Measurements from ENCODE around the gene GON4L. TPM values are rescaled to one million over a fixed set of nuclear protein-coding genes. Genes with fewer than 3 reads are reported as not detected.

Gene GON4L
- total and polyA plus RNA-seq, 2 of the 4 experiments (the other 2 are of a cell fraction) = 21.2 to 30.3 TPM

GRCh38 chr1:155872527-155872926 is 15.5 kb upstream of the GON4L start:
- no peak overlapping the region for H2BK120ac ChIP-seq (ENCODE audit: low read depth, low read length)
- H4K8ac ChIP-seq (ENCODE audit: low read depth in 2 of 2, low read length in 2 of 2) = no peak overlapping the region
- H3K4ac ChIP-seq (ENCODE audit: low read depth, low read length) = no peak overlapping the region
- H3K27ac ChIP-seq (ENCODE audit: insufficient read depth, low read length) = no peak overlapping the region
- intact Hi-C loops (cut with micrococcal nuclease) (no loop called here), dilution Hi-C loops (cut with HindIII; ENCODE audit: low sequenced_read_pairs, unreplicated experiment) (no loop called here), in situ Hi-C loops (cut with MboI; ENCODE audit: low sequenced_read_pairs) (no loop called here)
- H2AFZ ChIP-seq (replicated peaks; ENCODE audit: low read length, poor library complexity) = no peak overlapping the region
- H3K14ac ChIP-seq (replicated peaks; ENCODE audit: low read depth, low read length) = no peak overlapping the region
- no peak overlapping the region for H3K4me2 ChIP-seq (ENCODE audit: low read depth, low read length)
- no peaks in the 10 kb centered on the region for H3K27me3 ChIP-seq (ENCODE audit: control insufficient read depth, insufficient read depth, low read length)
- H3K23ac ChIP-seq (ENCODE audit: low read depth, low read length) = no peak overlapping the region
- TF ChIP-seq RAD21 (IDR thresholded peaks at IDR 0.05; ENCODE audit: low read length) = no peak
- no peak for TF ChIP-seq CEBPB (IDR thresholded peaks at IDR 0.05; ENCODE audit: low read depth, low read length)
- TF ChIP-seq RFX5 (IDR thresholded peaks at IDR 0.05; ENCODE audit: low read depth, low read length) = no peak
- no peak for TF ChIP-seq ELK1 (IDR thresholded peaks at IDR 0.05; ENCODE audit: borderline replicate concordance, low read depth, low read length)
- TF ChIP-seq MAFK (IDR thresholded peaks at IDR 0.05; ENCODE audit: low read depth, low read length) = no peak
- TF ChIP-seq MXI1 (IDR thresholded peaks at IDR 0.05; ENCODE audit: borderline replicate concordance, low read depth, low read length) = no peak
- no peak for TF ChIP-seq CTCF (conservative IDR thresholded peaks at IDR 0.05; ENCODE audit: low read depth, low read length)
- TF ChIP-seq SMC3 (IDR thresholded peaks at IDR 0.05; ENCODE audit: low read depth, low read length) = no peak
- no peak for TF ChIP-seq MAZ (IDR thresholded peaks at IDR 0.05; ENCODE audit: borderline replicate concordance, low read depth, low read length)
- no peak for TF ChIP-seq USF2 (IDR thresholded peaks at IDR 0.05; ENCODE audit: low read depth, low read length)
- TF ChIP-seq BHLHE40 (IDR thresholded peaks at IDR 0.05; ENCODE audit: low read depth, low read length) = no peak
- no peak for TF ChIP-seq POLR2A (IDR thresholded peaks at IDR 0.05; ENCODE audit: low read depth, low read length)
- no peak for TF ChIP-seq NFE2L2 (IDR thresholded peaks at IDR 0.05; ENCODE audit: low read depth, low read length)
- TF ChIP-seq FOS (IDR thresholded peaks at IDR 0.05; ENCODE audit: low read depth, low read length) = no peak
- TF ChIP-seq RCOR1 (IDR thresholded peaks at IDR 0.05; ENCODE audit: insufficient replicate concordance, low read length) = no peak
- no peak for TF ChIP-seq CHD1 (IDR thresholded peaks at IDR 0.05; ENCODE audit: low read depth, low read length)
- BruUV-seq (replicated peaks) = no TSS peak
- no peak overlapping the region for H2BK5ac ChIP-seq (ENCODE audit: low read depth, low read length, poor library complexity, severe bottlenecking)
- H3K36me3 ChIP-seq (ENCODE audit: control insufficient read depth, insufficient read depth, low read length) = peaks cover 20% of the 10 kb centered on the region
- POLR2A ChIA-PET (ENCODE audit: unreplicated experiment) = no interaction called here
- H2BK15ac ChIP-seq (ENCODE audit: low read depth, low read length) = no peak overlapping the region
- H2BK20ac ChIP-seq (ENCODE audit: low read depth, low read length) = no peak overlapping the region
- H4K91ac ChIP-seq (ENCODE audit: insufficient read depth, low read depth, low read length) = no peak overlapping the region
- no peak overlapping the region for H3K56ac ChIP-seq (ENCODE audit: extremely low read depth, insufficient read depth, low read length)
- H3K9me1 ChIP-seq (ENCODE audit: insufficient read depth, low read length) = 0 out of 2 replicates have a peak, but pooled peaks cover 3% of the 10 kb centered on the region
- no peaks in the 10 kb centered on the region; the same call in 1 of the 2 replicates for H4K20me1 ChIP-seq (ENCODE audit: insufficient read depth, low read length)
- no peak overlapping the region for H4K5ac ChIP-seq (ENCODE audit: low read depth, low read length)
- no peak overlapping the region for H3K18ac ChIP-seq (ENCODE audit: low read depth, low read length)
- no peak overlapping the region for H3K9ac ChIP-seq (ENCODE audit: low read depth, low read length)
- H2AK9ac ChIP-seq (replicated peaks; ENCODE audit: low read depth, low read length, poor library complexity) = no peak overlapping the region
- peaks cover 4% of the 10 kb centered on the region; the same call in 1 of the 2 replicates for H3K4me1 ChIP-seq (ENCODE audit: control insufficient read depth, insufficient read depth, low read length)
- WGBS, 2 experiments (ENCODE audit: extremely low coverage in 2 of 2, insufficient read length in 1 of 2) = 95% methylated on average over 3 of the region's 5 CpGs; no CpG with 5 or more reads in 1 of the 2 experiments
- no peak overlapping the region for H2AK5ac ChIP-seq (ENCODE audit: low read depth, low read length)
- H3K9me3 ChIP-seq (ENCODE audit: control insufficient read depth, insufficient read depth, low read length) = no peaks in the 10 kb centered on the region
- peaks cover 20 to 43% of the 10 kb centered on the region in 2 experiments for H3K79me1 ChIP-seq (ENCODE audit: low read depth in 1 of 2, low read length in 2 of 2)
- no peak overlapping the region for H3K4me3 ChIP-seq (ENCODE audit: insufficient read depth, low read depth, low read length)
- CTCF ChIA-PET = no interaction called here
- no peak for DNase-seq
- no peak for ATAC-seq (ENCODE audit: low read depth)

Measured in IMR-90 (cell line).